ENCODE results near the gene STK38.

GRCh38 chr6:36460916-36461315 is 86.4 kb downstream of the STK38 start:
- TF ChIP-seq CTCF (IDR thresholded peaks at IDR 0.05) (no peak), POLR2A (IDR thresholded peaks at IDR 0.05; ENCODE audit: low read depth) (no peak), EP300 (IDR thresholded peaks at IDR 0.05) (no peak)

All from esophagus muscularis mucosa (tissue), 4 donors.